H1 (cell line): ENCODE results near the gene LBX2. TPM values are rescaled to one million over a fixed set of nuclear protein-coding genes. Genes with fewer than 3 reads are reported as not detected.
A peak's percentile ranks its signal among the peaks of the same experiment; 100 is the strongest.

Experiments
- CTCF ChIA-PET: fragments of 300-600 bp; sonication (Branson Sonifier 250); formaldehyde crosslinking; loops from one replicate; lab custom pipeline; 2021; ENCODE audit not compliant: partially characterized antibody; lab: Charles Lee
- POLR2A ChIA-PET: fragments of 300-600 bp; sonication (Branson Sonifier 250); formaldehyde crosslinking; loops from one replicate; lab custom pipeline; 2021; ENCODE audit warnings: inconsistent platforms; ENCODE audit not compliant: partially characterized antibody; lab: Charles Lee
- DNase-seq, 2 experiments: peaks; one replicate each; pipeline versions ENCODE4 v3.0.0 to v3.0.0-alpha.2; 2010 to 2022; ENCODE audit warnings: low spot score in 2 of 2, low read depth in 1 of 2, mixed read lengths in 1 of 2
- FAIRE-seq: peaks from 2 replicates; lab custom pipeline; 2011; peaks lifted over from hg19 to GRCh38; lab: Jason Lieb, UNC
- H2AFZ ChIP-seq: 2 replicates; pipeline ENCODE4 v1.8.1; 2012; ENCODE audit warnings: low read length, inconsistent platforms
- H2AK5ac ChIP-seq: 2 replicates; pipeline ENCODE4 v1.6.1; 2013; ENCODE audit warnings: low read depth, low read length
- H2BK120ac ChIP-seq: replicated peaks from 2 replicates; pipeline ENCODE3; 2013; ENCODE audit warnings: low read depth, low read length, inconsistent platforms
- H2BK12ac ChIP-seq: 2 replicates; pipeline ENCODE4 v1.6.1; 2013; ENCODE audit warnings: low read depth, low read length
- H2BK15ac ChIP-seq: 2 replicates; pipeline ENCODE4 v1.6.1; 2013; ENCODE audit warnings: low read length
- H2BK20ac ChIP-seq: 2 replicates; pipeline ENCODE4 v1.6.1; 2013; ENCODE audit warnings: low read length
- H2BK5ac ChIP-seq: 2 replicates; pipeline ENCODE4 v1.6.1; 2013; ENCODE audit warnings: low read depth, low read length
- H3K14ac ChIP-seq: 2 replicates; pipeline ENCODE4 v1.6.1; 2013; ENCODE audit warnings: inconsistent platforms; ENCODE audit not compliant: insufficient read length
- H3K18ac ChIP-seq: 2 replicates; pipeline ENCODE4 v1.6.1; 2013; ENCODE audit warnings: low read length; ENCODE audit errors: extremely low read depth
- H3K23ac ChIP-seq: 2 replicates; pipeline ENCODE4 v1.6.1; 2013; ENCODE audit warnings: inconsistent platforms; ENCODE audit not compliant: insufficient read length
- H3K23me2 ChIP-seq: 2 replicates; pipeline ENCODE4 v1.6.1; 2013; ENCODE audit warnings: low read depth, low read length
- H3K27ac ChIP-seq: 2 replicates; pipeline ENCODE4 v1.6.1; 2011; ENCODE audit warnings: low read depth, low read length, inconsistent platforms
- H3K27me3 ChIP-seq, 4 experiments: replicated peaks in 1 of 4; 1 replicate in 1 of 4; 2 replicates in 3 of 4; pipeline versions ENCODE4 v1.6.1 to v1.8.1; 2011 to 2013; ENCODE audit warnings: low read length in 3 of 4, mild to moderate bottlenecking in 3 of 4, inconsistent platforms in 2 of 4, mixed read lengths in 2 of 4, moderate library complexity in 1 of 4; ENCODE audit not compliant: control insufficient read depth in 3 of 4, insufficient read depth in 3 of 4; ENCODE audit errors: extremely low read depth in 1 of 4
- H3K36me3 ChIP-seq, 4 experiments: 2 replicates each; pipeline versions ENCODE4 v1.6.1 to v1.8.1; 2011 to 2013; ENCODE audit warnings: mild to moderate bottlenecking in 4 of 4, low read length in 3 of 4, moderate library complexity in 2 of 4, control low read depth in 1 of 4, inconsistent platforms in 1 of 4; ENCODE audit not compliant: insufficient read depth in 4 of 4, control insufficient read depth in 2 of 4
- H3K4ac ChIP-seq: replicated peaks from 2 replicates; pipeline ENCODE3; 2013; ENCODE audit warnings: low read length, low read depth, mixed read lengths, inconsistent platforms; ENCODE audit not compliant: insufficient read length
- H3K4me1 ChIP-seq, 4 experiments: replicated peaks in 1 of 4; 1 replicate in 1 of 4; 2 replicates in 3 of 4; pipeline versions ENCODE4 v1.6.1 to v1.8.1; 2011 to 2013; ENCODE audit warnings: low read length in 3 of 4, inconsistent platforms in 2 of 4, mixed read lengths in 1 of 4; ENCODE audit not compliant: insufficient read depth in 4 of 4, control insufficient read depth in 3 of 4
- H3K4me2 ChIP-seq, 2 experiments: 2 replicates each; pipeline versions ENCODE4 v1.6.1 to v1.8.1; 2011 to 2013; ENCODE audit warnings: low read depth in 2 of 2, low read length in 2 of 2, control low read depth in 1 of 2, inconsistent platforms in 1 of 2, mild to moderate bottlenecking in 1 of 2; ENCODE audit not compliant: insufficient read depth in 1 of 2
- H3K4me3 ChIP-seq, 4 experiments: fragments of 200-600, 300-600 bp in 1 of 4; sonication (generic), shearing (Covaris generic), sonication (Bioruptor Twin) in 1 of 4; 2 replicates each; pipeline versions ENCODE4 v1.5.1 to v1.8.1; 2011 to 2016; ENCODE audit warnings: low read length in 4 of 4, low read depth in 3 of 4, control low read depth in 2 of 4, inconsistent platforms in 2 of 4, mild to moderate bottlenecking in 2 of 4, mixed read lengths in 1 of 4, moderate library complexity in 1 of 4; ENCODE audit not compliant: insufficient read depth in 2 of 4; ENCODE audit errors: extremely low read depth in 1 of 4
- H3K56ac ChIP-seq: replicated peaks from 2 replicates; pipeline ENCODE3; 2013; ENCODE audit warnings: low read depth, mild to moderate bottlenecking, mixed read lengths, low read length, inconsistent platforms; ENCODE audit not compliant: insufficient read length
- H3K79me1 ChIP-seq: 2 replicates; pipeline ENCODE4 v1.6.1; 2013; ENCODE audit warnings: low read depth, low read length, control low read depth
- H3K79me2 ChIP-seq, 2 experiments: 2 replicates each; pipeline versions ENCODE4 v1.6.1 to v1.8.1; 2012 to 2013; ENCODE audit warnings: low read length in 2 of 2, mild to moderate bottlenecking in 2 of 2, inconsistent platforms in 1 of 2; ENCODE audit not compliant: insufficient read depth in 2 of 2, control insufficient read depth in 1 of 2
- H3K9ac ChIP-seq, 4 experiments: replicated peaks in 1 of 4; 1 replicate in 1 of 4; 2 replicates in 3 of 4; pipeline versions ENCODE4 v1.6.1 to v1.8.1; 2011 to 2013; ENCODE audit warnings: low read depth in 3 of 4, low read length in 3 of 4, control low read depth in 2 of 4, mild to moderate bottlenecking in 2 of 4, moderate library complexity in 2 of 4, inconsistent platforms in 1 of 4; ENCODE audit errors: extremely low read depth in 1 of 4
- H3K9me3 ChIP-seq, 2 experiments: 2 replicates each; pipeline versions ENCODE4 v1.6.1 to v1.8.1; 2012 to 2013; ENCODE audit warnings: mild to moderate bottlenecking in 2 of 2, moderate library complexity in 2 of 2, control low read depth in 1 of 2, inconsistent platforms in 1 of 2, low read depth in 1 of 2, low read length in 1 of 2, mixed read lengths in 1 of 2; ENCODE audit not compliant: insufficient read depth in 2 of 2
- H4K20me1 ChIP-seq, 2 experiments: replicated peaks in 1 of 2; 2 replicates each; pipeline versions ENCODE3 to v1.8.1; 2011 to 2013; ENCODE audit warnings: inconsistent platforms in 2 of 2, low read length in 2 of 2, mild to moderate bottlenecking in 1 of 2; ENCODE audit not compliant: insufficient read depth in 2 of 2, control insufficient read depth in 1 of 2
- H4K5ac ChIP-seq: 2 replicates; pipeline ENCODE4 v1.6.1; 2013; ENCODE audit warnings: low read length, low read depth, mixed read lengths, inconsistent platforms; ENCODE audit not compliant: insufficient read length
- H4K8ac ChIP-seq: 2 replicates; pipeline ENCODE4 v1.8.0; 2013; ENCODE audit warnings: mild to moderate bottlenecking, moderate library complexity, low read length, inconsistent platforms; ENCODE audit not compliant: insufficient read depth; ENCODE audit errors: extremely low read depth
- H4K91ac ChIP-seq: replicated peaks from 2 replicates; pipeline ENCODE3; 2013; ENCODE audit warnings: low read length, mixed read lengths, inconsistent platforms; ENCODE audit not compliant: insufficient read length
- CHD1 ChIP-seq: IDR thresholded peaks from 2 replicates; pipeline ENCODE4 v1.6.1; 2012; ENCODE audit warnings: low read depth, low read length, improper control_type of control experiment
- CTBP2 ChIP-seq: IDR thresholded peaks from 2 replicates; pipeline ENCODE4 v1.7.0; 2011; ENCODE audit warnings: borderline replicate concordance, mild to moderate bottlenecking, moderate library complexity, mixed read lengths, low read length; ENCODE audit not compliant: insufficient read depth, insufficient read length
- EGR1 ChIP-seq: IDR thresholded peaks from 2 replicates; pipeline ENCODE4 v1.6.1; 2011; ENCODE audit warnings: low read depth, low read length, borderline replicate concordance
- HDAC2 ChIP-seq, 2 experiments: fragments of 300-600 bp in 1 of 2; sonication (generic) in 1 of 2; IDR thresholded peaks; 2 replicates each; pipeline ENCODE4 v1.6.1; 2011 to 2012; ENCODE audit warnings: low read depth in 2 of 2, low read length in 2 of 2, mild to moderate bottlenecking in 2 of 2, moderate library complexity in 2 of 2, borderline replicate concordance in 1 of 2, inconsistent platforms in 1 of 2
- KDM5A ChIP-seq: fragments of 200-600 bp; IDR thresholded peaks from 2 replicates; pipeline ENCODE4 v1.7.1; 2012; ENCODE audit warnings: mild to moderate bottlenecking, low read length, inconsistent platforms, mixed read lengths
- PHF8 ChIP-seq: fragments of 200-600 bp; sonication (generic); conservative IDR thresholded peaks from 2 replicates; pipeline ENCODE4 v1.7.1; 2012; ENCODE audit warnings: low read depth, mild to moderate bottlenecking, inconsistent platforms, low read length, moderate library complexity
- SP2 ChIP-seq: IDR thresholded peaks from 2 replicates; pipeline ENCODE4 v1.6.1; 2012; ENCODE audit warnings: mild to moderate bottlenecking, low read length, inconsistent platforms
- SP4 ChIP-seq: IDR thresholded peaks from 2 replicates; pipeline ENCODE4 v1.6.1; 2012; ENCODE audit warnings: low read length, inconsistent platforms
- TAF7 ChIP-seq: optimal IDR thresholded peaks from 2 replicates; pipeline ENCODE3; 2011; ENCODE audit warnings: low read depth, mild to moderate bottlenecking, inconsistent platforms, low read length, moderate library complexity, borderline replicate concordance
- WGBS, 2 experiments: shearing (Covaris generic) in 1 of 2; methylation state at CpG; one replicate each; pipeline versions ENCODE4 v1.1.6 to v1.1.7; 2013 to 2015; ENCODE audit warnings: low lambda C conversion rate in 2 of 2, mixed read lengths in 2 of 2, inconsistent platforms in 1 of 2, low coverage in 1 of 2, missing lambda C conversion rate in 1 of 2; ENCODE audit not compliant: insufficient replicate concordance in 2 of 2, insufficient coverage in 1 of 2, insufficient read length in 1 of 2; ENCODE audit errors: extremely low coverage in 1 of 2, missing lambda C conversion rate in 1 of 2; 5-methylcytosine and 5-hydroxymethylcytosine counted together
- polyA plus RNA-seq, 7 experiments: library from polyadenylated mRNA; depleted of rRNA in 3 of 7; stranded (reverse) in 5 of 7; unstranded in 2 of 7; fragments of >200 nt in 5 of 7; fragments of 200-250 nt in 2 of 7; gene quantifications; 1 replicate in 5 of 7; 2 replicates in 1 of 7; 4 replicates in 1 of 7; pipeline versions ENCODE4 v1.2.1 to v1.2.3, GENCODE V29; 2011 to 2013; ENCODE audit warnings: missing spikeins in 2 of 7, mixed read lengths in 2 of 7
- total RNA-seq: library from RNA; stranded (reverse); fragmentation: NEBNext Ultra II Directional; extraction: Animal tissue kit (Norgen Biotek cat#: 25700); gene quantifications from 2 replicates; pipeline ENCODE4 v1.2.1, GENCODE V29; 2021

LBX2 gene
- total and polyA plus RNA-seq, 2 of the 8 experiments (the other 6 are each of a cell fraction or from before 2014, with no cell fraction given) = 0.27 TPM; not detected in 1

DNA sequence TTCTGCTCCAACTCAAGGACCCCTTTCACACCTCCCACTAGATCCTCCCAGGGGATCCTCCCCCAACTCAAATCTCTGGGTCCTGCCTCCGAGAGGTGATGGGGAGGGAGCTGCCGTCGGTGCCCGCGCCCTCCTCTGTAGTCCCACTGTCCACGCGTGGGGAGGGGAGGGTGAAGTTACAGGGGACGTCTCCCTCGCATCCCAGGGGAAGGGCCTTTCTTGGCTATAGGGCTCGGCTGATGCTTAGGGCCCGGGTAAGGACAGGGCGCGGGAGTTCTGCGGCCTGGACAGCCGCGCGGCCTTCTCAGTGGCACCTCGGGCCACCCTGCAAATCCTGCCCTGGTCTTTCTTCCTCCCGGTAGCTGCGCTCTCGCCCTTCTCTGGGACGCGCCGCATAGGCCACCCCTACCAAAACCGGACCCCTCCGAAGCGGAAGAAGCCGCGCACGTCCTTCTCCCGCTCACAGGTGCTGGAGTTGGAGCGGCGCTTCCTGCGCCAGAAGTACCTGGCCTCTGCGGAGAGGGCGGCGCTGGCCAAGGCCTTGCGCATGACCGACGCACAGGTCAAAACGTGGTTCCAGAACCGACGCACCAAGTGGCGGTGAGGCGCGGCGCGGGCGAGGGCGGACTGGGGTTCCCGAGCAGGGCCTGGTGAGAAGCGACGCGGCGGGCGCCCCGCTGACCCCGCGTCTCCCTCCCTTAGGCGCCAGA, 16.0 kb upstream of the LBX2 start:
- H2AFZ ChIP-seq = peak overlapping the region; percentile 9; the same call in 1 of the 2 replicates
- TF ChIP-seq CHD1 = no peak
- TF ChIP-seq HDAC2 (IDR thresholded peaks at IDR 0.05; ENCODE audit: borderline replicate concordance in 1 of 2, low read depth in 2 of 2, low read length in 2 of 2) = no peak
- TF ChIP-seq EGR1 = no peak
- TF ChIP-seq TAF7 = no peak
- TF ChIP-seq SP2 = no peak
- TF ChIP-seq PHF8 = no peak
- no peak for TF ChIP-seq SP4
- TF ChIP-seq CTBP2 = no peak
- no peak for TF ChIP-seq KDM5A

More for the DNA sequence above, 16.0 kb upstream of the LBX2 start:
- no peak overlapping the region for H3K23ac ChIP-seq
- H3K9me3 ChIP-seq = peaks cover 7 to 12% of the 10 kb centered on the region in 2 experiments
- H4K91ac ChIP-seq = no peak overlapping the region
- H3K18ac ChIP-seq = peak overlapping the region; percentile 51
- 0 out of 2 replicates have a peak overlapping the region, but pooled peaks have one; percentile 92 for H2BK15ac ChIP-seq
- H3K4me1 ChIP-seq = peaks cover 0 to 24% (median 10%) of the 10 kb centered on the region in 4 experiments; a peak in 6 of 7 replicates
- no peak overlapping the region for H3K9ac ChIP-seq
- WGBS, 2 experiments = 2% methylated on average over 57 of the region's 60 CpGs; no CpG with 5 or more reads in 1 of the 2 experiments
- H2BK120ac ChIP-seq = no peak overlapping the region
- no peak overlapping the region; the same call in 1 of the 2 replicates for H2BK5ac ChIP-seq
- ChIA-PET CTCF (interaction anchor here (0.5 to 4.2 kb wide), 5 partner anchors 11 to 450 kb away, joined by 3 to 20 read pairs (median 3); partner anchors contain the start of gene DQX1), POLR2A (interaction anchor here (0.8 to 6.7 kb wide), 9 partner anchors 9 to 75 kb away, joined by 3 to 63 read pairs (median 4); partner anchors contain the start of genes AUP1, DQX1, HTRA2 and LBX2)
- H3K56ac ChIP-seq = no peak overlapping the region
- H3K23me2 ChIP-seq = peaks cover 10% of the 10 kb centered on the region; the same call in 1 of the 2 replicates
- H4K5ac ChIP-seq = no peak overlapping the region
- no peak overlapping the region for H3K27ac ChIP-seq
- H2BK12ac ChIP-seq = peak overlapping the region; percentile 68; the same call in 1 of the 2 replicates
- H3K79me1 ChIP-seq = no peaks in the 10 kb centered on the region
- no peak overlapping the region for H3K4ac ChIP-seq
- H2AK5ac ChIP-seq = no peak overlapping the region
- H3K27me3 ChIP-seq = peaks cover 74 to 100% (median 95%) of the 10 kb centered on the region in 4 experiments
- H3K4me3 ChIP-seq = peak overlapping the region; percentile 5 to 62 (median 23); a peak in 6 of 8 replicates
- no peaks in the 10 kb centered on the region for H3K79me2 ChIP-seq
- H4K8ac ChIP-seq = peak overlapping the region; percentile 84; the same call in 1 of the 2 replicates
- no peak overlapping the region for H3K14ac ChIP-seq
- H4K20me1 ChIP-seq = peaks cover 2 to 4% of the 10 kb centered on the region in 2 experiments
- FAIRE-seq (no peak), DNase-seq (no peak)
- peak overlapping the region; percentile 63 to 88 for H3K4me2 ChIP-seq
- H2BK20ac ChIP-seq = no peak overlapping the region
- H3K36me3 ChIP-seq = peaks cover 0 to 19% (median 0%) of the 10 kb centered on the region in 4 experiments; a peak in 1 of 8 replicates
